ENCODE measurements around the gene KCNN4.
A peak's percentile ranks its signal among the peaks of the same experiment; 100 is the strongest.
"Not testable (repeated sequence)": the region's sequence is repeated elsewhere in the genome, so short reads cannot be mapped to it uniquely, and the experiment has no call there.

KCNN4 gene

GRCh38 chr19:43774103-43774939 is 6.5 kb downstream of the KCNN4 start:
- no peak for DNase-seq

- no peak for DNase-seq
Measured at GRCh38 chr19:43773725-43774102, 7.1 kb downstream of the KCNN4 start.

GRCh38 chr19:43769256-43769655 is 11.5 kb downstream of the KCNN4 start:
- no peak for DNase-seq

GRCh38 chr19:43768273-43769050 is 12.3 kb downstream of the KCNN4 start:
- DNase-seq = no peak

GRCh38 chr19:43767818-43768217 is 13.0 kb downstream of the KCNN4 start:
- DNase-seq = no peak

GRCh38 chr19:43767316-43767715 is 13.5 kb downstream of the KCNN4 start:
- DNase-seq = no peak

- DNase-seq = no peak
Measured at GRCh38 chr19:43766755-43767043, 14.1 kb downstream of the KCNN4 start.

GRCh38 chr19:43765109-43765876 is 15.5 kb downstream of the KCNN4 start:
- no peak for DNase-seq

GRCh38 chr19:43764684-43765083 is 16.1 kb downstream of the KCNN4 start:
- DNase-seq = not testable (repeated sequence)

- no peak for DNase-seq
Measured at GRCh38 chr19:43763473-43763939, 17.3 kb downstream of the KCNN4 start.

GRCh38 chr19:43762814-43763213 is 18.0 kb downstream of the KCNN4 start:
- DNase-seq = no peak

GRCh38 chr19:43760941-43761340 is 19.8 kb downstream of the KCNN4 start:
- DNase-seq = no peak

- no peak for DNase-seq
Measured at GRCh38 chr19:43759515-43759914, 21.3 kb downstream of the KCNN4 start.

GRCh38 chr19:43755256-43755801 is 25.4 kb downstream of the KCNN4 start:
- peak; percentile 74 for DNase-seq

GRCh38 chr19:43754503-43755255 is 26.1 kb downstream of the KCNN4 start, which contains the start of gene SMG9:
Gene SMG9, minus strand, starts transcription at chr19:43754962. Its CDS starts 4,221 bp downstream, at chr19:43750741.
- peak; percentile 100 for DNase-seq

GRCh38 chr19:43754253-43754502 is 26.6 kb downstream of the KCNN4 start:
- no peak for DNase-seq

- DNase-seq = no peak
Measured at GRCh38 chr19:43752287-43752875, 28.4 kb downstream of the KCNN4 start.

GRCh38 chr19:43751466-43752220 is 29.1 kb downstream of the KCNN4 start:
- no peak for DNase-seq

GRCh38 chr19:43749898-43750297 is 30.9 kb downstream of the KCNN4 start:
- no peak for DNase-seq

- no peak for DNase-seq
Measured at GRCh38 chr19:43749152-43749551, 31.6 kb downstream of the KCNN4 start.

GRCh38 chr19:43748685-43749084 is 32.1 kb downstream of the KCNN4 start:
- no peak for DNase-seq
